Measurements from ENCODE around the gene UBE2QL1.

DNA sequence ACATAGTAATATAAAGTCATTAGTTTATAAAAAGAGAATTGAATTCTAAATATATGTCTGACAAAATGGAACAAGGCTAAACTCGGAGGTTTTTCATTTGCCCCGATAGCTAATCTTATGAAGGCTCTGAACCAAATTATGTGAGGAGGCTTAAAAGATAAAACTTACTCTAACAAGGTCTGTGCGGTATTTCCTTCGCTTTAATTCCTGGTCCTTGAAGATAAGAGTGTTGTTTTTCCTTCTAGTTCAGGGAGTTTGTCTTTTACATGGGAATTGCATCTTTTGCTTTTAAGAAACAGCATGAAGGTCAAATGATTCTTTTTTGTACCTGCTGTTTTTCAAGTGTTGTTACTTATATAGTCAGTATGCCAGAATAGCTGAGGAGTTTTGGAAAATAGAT, 68.2 kb downstream of the UBE2QL1 start:
- TF ChIP-seq, protein P1, sequence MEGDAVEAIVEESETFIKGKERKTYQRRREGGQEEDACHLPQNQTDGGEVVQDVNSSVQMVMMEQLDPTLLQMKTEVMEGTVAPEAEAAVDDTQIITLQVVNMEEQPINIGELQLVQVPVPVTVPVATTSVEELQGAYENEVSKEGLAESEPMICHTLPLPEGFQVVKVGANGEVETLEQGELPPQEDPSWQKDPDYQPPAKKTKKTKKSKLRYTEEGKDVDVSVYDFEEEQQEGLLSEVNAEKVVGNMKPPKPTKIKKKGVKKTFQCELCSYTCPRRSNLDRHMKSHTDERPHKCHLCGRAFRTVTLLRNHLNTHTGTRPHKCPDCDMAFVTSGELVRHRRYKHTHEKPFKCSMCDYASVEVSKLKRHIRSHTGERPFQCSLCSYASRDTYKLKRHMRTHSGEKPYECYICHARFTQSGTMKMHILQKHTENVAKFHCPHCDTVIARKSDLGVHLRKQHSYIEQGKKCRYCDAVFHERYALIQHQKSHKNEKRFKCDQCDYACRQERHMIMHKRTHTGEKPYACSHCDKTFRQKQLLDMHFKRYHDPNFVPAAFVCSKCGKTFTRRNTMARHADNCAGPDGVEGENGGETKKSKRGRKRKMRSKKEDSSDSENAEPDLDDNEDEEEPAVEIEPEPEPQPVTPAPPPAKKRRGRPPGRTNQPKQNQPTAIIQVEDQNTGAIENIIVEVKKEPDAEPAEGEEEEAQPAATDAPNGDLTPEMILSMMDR (conservative IDR thresholded peaks at IDR 0.05; ENCODE audit: low read length) = no peak
- no peak for TF ChIP-seq EZH2phosphoT487 (IDR thresholded peaks at IDR 0.05; ENCODE audit: borderline replicate concordance, low read depth, low read length)
